Omental fat pad (tissue), 4 donors: ENCODE measurements around the gene GGCX. TPM values are rescaled to one million over a fixed set of nuclear protein-coding genes. Genes with fewer than 3 reads are reported as not detected.
"Not testable (repeated sequence)": the region's sequence is repeated elsewhere in the genome, so short reads cannot be mapped to it uniquely, and the experiment has no call there.

ENCODE experiments used
- ATAC-seq: fragments of 150-250 bp; one replicate; pipeline ENCODE4 v1.9.1; 2016; ENCODE audit warnings: mild to moderate bottlenecking, moderate library complexity; ENCODE audit not compliant: low FRiP score
- DNase-seq: peaks from one replicate; pipeline ENCODE4 v3.0.0-alpha.2; 2019; ENCODE audit warnings: low spot score
- total RNA-seq, 4 donors: library from RNA; depleted of rRNA; stranded (reverse); fragments of >200 nt; gene quantifications; one replicate each; pipeline ENCODE4 v1.1.0, GENCODE V29; 2016
- TF ChIP-seq, protein P1 (sequence below), 3 donors: fragments of 450-650 bp; IDR thresholded peaks; one replicate each; pipeline ENCODE4 v1.5.1; 2016 to 2017; ENCODE audit warnings: antibody characterized with exemption in 3 of 3, mild to moderate bottlenecking in 3 of 3, moderate library complexity in 2 of 3

The GGCX gene
- total RNA-seq, 4 donors from 2014 or later = 24.7 to 44.1 (median 39.8) TPM

DNA sequence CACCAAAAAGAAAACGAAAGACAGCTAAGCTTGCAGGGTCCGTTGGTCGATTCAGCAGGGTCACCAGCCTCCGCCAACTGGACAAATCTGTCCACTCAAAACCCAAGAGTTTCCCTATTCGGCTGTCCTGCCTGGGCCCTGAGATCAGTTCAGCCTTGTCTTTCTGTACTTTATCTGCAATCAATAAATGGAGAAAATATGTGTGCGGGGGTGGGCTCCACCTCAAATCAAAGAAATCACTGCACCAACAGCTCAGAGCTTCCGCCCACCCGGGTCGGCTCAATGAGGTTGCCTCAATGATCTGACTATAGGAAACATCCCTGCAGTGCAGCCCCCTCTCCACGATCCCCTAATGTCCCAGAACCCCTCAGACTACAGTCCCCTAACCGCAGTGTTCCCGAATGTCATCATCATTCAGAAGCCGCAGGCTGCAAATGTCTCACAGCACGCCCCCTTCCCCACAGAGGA lies 447 bp downstream of the GGCX start:
- ATAC-seq = peak; percentile 2
- TF ChIP-seq, protein P1, sequence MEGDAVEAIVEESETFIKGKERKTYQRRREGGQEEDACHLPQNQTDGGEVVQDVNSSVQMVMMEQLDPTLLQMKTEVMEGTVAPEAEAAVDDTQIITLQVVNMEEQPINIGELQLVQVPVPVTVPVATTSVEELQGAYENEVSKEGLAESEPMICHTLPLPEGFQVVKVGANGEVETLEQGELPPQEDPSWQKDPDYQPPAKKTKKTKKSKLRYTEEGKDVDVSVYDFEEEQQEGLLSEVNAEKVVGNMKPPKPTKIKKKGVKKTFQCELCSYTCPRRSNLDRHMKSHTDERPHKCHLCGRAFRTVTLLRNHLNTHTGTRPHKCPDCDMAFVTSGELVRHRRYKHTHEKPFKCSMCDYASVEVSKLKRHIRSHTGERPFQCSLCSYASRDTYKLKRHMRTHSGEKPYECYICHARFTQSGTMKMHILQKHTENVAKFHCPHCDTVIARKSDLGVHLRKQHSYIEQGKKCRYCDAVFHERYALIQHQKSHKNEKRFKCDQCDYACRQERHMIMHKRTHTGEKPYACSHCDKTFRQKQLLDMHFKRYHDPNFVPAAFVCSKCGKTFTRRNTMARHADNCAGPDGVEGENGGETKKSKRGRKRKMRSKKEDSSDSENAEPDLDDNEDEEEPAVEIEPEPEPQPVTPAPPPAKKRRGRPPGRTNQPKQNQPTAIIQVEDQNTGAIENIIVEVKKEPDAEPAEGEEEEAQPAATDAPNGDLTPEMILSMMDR (IDR thresholded peaks at IDR 0.05) = no peak
- DNase-seq = no peak

GRCh38 chr2:85560403-85560726 lies 928 bp downstream of the GGCX start:
- ATAC-seq, DNase-seq: not testable (repeated sequence)

DNA sequence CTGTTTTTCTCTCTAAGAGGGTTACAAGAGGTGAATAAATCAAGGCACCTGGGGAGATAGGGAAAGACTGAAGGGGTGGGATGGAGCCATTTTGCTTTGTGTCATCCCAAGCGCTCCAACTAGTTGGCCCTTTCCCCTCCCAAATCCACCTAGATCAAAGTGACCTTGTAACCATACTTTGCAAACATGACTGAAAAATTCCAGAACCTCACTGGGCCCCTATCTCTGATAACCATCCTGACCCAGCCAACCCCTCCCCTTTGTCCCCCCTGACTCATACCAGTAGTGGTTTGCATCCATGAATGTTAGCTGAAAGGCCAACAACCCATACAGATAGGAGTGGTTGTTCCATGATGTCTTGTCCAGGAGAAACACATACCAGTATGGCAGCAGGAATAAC lies 3.1 kb downstream of the GGCX start:
- no peak for ATAC-seq
- DNase-seq = no peak
- TF ChIP-seq, protein P1 (IDR thresholded peaks at IDR 0.05) = no peak

- ATAC-seq (no peak), DNase-seq (no peak)
- TF ChIP-seq, protein P1 (IDR thresholded peaks at IDR 0.05) = no peak
Measured at GRCh38 chr2:85557130-85557529, 4.2 kb downstream of the GGCX start.

DNA sequence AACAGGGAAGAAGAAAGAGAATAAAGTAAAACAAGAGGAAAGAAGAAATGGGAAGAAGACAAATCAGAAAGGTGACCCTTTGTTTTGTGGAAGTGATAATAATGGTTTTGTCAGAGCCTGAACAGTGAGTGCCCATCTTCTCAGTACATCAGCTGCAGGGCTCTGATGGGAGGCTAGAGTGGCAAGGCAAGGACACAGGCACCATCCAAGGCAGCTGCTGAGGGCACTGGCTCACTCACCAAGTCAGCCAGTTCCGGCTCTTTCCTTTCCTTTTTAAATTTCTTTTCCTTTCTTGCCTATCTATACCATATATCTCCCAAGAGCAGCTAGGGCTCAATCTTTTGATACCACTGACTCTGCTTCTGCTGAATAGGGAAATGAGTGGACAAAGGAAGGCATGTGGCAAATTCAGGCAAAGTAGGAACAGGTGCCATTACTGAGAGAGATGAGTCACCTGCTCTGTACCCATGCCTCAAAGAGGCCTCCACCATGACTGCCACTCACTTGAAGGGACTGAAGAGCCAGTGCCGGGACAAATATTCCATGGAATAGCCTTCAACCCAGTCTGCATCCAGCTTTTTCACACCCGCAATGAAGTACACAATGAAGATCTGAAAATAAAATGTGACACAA lies 6.2 kb downstream of the GGCX start:
- ATAC-seq (no peak), DNase-seq (no peak)
- TF ChIP-seq, protein P1 (IDR thresholded peaks at IDR 0.05) = no peak

DNA sequence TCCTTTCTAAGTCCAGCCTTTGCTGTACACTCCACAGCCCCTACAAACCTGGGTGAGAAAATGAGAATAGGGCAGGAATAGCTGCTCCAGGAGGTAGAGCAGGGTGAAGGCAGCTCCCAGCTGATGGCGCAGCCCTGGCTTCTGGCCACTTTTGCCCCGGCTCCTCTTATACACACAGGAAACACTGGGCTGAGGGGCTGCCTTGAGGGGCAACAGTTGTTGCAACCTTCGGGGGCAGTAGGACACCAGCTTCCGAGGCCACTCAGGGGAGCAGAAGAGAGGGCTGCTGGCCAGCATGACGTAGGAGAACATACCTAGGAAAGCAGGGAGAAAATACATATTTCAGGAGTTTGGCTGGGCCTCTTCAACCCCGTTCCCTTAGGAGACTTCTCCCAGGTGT lies 8.1 kb downstream of the GGCX start:
- no peak for DNase-seq
- TF ChIP-seq, protein P1 (IDR thresholded peaks at IDR 0.05) = no peak
- ATAC-seq = no peak

DNA sequence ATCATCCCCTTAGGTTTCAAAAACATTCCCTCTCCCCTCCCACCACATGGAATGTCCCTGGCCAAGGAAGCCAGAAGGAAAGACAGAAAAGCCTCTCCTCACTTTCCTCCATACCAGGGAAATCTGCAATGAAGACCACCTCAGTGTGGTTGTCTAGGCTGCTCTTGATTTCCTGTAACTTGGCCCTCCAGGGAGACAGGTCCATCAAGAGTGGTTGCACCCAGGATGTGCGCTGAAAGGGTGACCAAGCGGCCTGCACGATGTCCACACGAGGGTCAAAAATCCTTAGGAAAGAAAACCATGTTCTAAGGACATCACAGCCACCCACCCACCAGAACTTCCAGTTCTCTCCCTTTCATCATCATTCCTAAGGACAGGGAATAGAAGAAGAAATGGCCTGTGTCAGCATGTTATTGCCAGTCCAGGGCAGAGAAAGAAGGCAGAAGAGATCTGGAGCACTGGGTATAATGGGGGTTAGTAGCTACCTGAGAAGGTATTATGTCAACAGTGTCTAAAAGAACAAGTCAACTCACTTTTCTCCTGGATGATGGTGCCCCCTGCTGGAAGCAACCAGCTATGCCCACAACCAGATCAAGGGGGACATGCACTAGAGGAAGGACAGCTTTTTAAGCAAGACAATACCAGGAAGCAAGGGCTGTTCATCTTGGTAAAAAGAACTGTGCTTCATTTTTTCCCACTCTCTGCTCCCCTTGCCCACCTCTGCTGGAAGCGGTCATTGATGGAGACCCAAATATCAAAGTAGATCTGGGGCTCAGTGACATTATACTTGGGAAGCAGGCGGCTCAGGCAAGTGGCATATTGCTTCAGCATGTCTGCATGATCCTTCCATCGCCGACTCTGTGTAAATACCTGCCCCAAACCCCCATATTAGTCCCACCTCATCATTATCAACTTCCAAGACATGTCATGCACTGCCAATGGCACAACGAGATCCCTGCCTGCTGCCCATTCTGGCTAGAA lies 9.3 kb downstream of the GGCX start:
- TF ChIP-seq, protein P1 (IDR thresholded peaks at IDR 0.05) = peak in 2 of 3 donors; percentile 30 to 45
- DNase-seq (peak; percentile 75), ATAC-seq (peak; percentile 38)
